Measurements from ENCODE around the gene ANK2. TPM values are rescaled to one million over a fixed set of nuclear protein-coding genes. Genes with fewer than 3 reads are reported as not detected.
A peak's percentile ranks its signal among the peaks of the same experiment; 100 is the strongest.
"Not testable (repeated sequence)": the region's sequence is repeated elsewhere in the genome, so short reads cannot be mapped to it uniquely, and the experiment has no call there.

ANK2 gene
- total RNA-seq, 2 donors from 2014 or later, result 70.0 to 124 TPM

DNA sequence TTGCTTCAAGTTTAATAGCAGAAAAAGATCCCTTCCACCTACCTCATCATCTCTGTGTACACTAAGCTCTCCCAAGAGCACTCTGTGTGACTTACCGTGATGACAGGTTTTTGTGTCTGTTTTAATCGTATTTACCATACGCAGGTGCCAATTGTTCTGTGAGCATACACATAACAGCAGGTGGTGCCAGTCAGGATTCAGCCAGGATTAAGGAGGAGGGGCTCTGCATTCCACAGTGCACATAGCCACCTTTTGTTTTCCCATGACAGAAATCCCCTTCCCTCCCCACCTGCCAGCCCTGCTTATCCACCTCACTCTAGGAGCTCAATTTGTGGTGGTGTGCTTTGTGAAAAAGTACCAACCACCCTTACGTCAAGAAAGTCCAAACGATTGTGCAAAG lies 14.8 kb downstream of the ANK2 start:
- Histone ChIP-seq H3K27ac (ENCODE audit: low read depth, low read length) (no peak overlapping the region), H3K36me3 (ENCODE audit: control insufficient read depth, insufficient read depth, low read length) (peaks cover 7% of the 10 kb centered on the region), H3K4me3 (ENCODE audit: low read length) (peak overlapping the region; percentile 75), H3K27me3 (ENCODE audit: control insufficient read depth, insufficient read depth, low read length, poor library complexity, severe bottlenecking) (no peaks in the 10 kb centered on the region), H3K4me1 (ENCODE audit: control insufficient read depth, insufficient read depth, low read length) (peaks cover 24% of the 10 kb centered on the region), H3K9me3 (ENCODE audit: control insufficient read depth, low read length) (no peaks in the 10 kb centered on the region), H3K9ac (ENCODE audit: extremely low read depth, low read length, poor library complexity, severe bottlenecking) (peak overlapping the region; percentile 74)
- Mint-ChIP-seq H3K4me3 (peak overlapping the region; percentile 25), H3K27me3 (ENCODE audit: insufficient read depth) (no peaks in the 10 kb centered on the region), H3K4me1 (peaks cover 68% of the 10 kb centered on the region), H3K9me3 (no peaks in the 10 kb centered on the region), H3K36me3 (ENCODE audit: low read depth) (peaks cover 15% of the 10 kb centered on the region), H3K27ac (peak overlapping the region; percentile 93)
- DNase-seq, result peak; percentile 96
- 0 to 4% methylated on average over 3 to 5 of the region's 5 CpGs for WGBS, 2 experiments (ENCODE audit: insufficient coverage in 1 of 2, insufficient read length in 1 of 2)
- TF ChIP-seq, protein P1, sequence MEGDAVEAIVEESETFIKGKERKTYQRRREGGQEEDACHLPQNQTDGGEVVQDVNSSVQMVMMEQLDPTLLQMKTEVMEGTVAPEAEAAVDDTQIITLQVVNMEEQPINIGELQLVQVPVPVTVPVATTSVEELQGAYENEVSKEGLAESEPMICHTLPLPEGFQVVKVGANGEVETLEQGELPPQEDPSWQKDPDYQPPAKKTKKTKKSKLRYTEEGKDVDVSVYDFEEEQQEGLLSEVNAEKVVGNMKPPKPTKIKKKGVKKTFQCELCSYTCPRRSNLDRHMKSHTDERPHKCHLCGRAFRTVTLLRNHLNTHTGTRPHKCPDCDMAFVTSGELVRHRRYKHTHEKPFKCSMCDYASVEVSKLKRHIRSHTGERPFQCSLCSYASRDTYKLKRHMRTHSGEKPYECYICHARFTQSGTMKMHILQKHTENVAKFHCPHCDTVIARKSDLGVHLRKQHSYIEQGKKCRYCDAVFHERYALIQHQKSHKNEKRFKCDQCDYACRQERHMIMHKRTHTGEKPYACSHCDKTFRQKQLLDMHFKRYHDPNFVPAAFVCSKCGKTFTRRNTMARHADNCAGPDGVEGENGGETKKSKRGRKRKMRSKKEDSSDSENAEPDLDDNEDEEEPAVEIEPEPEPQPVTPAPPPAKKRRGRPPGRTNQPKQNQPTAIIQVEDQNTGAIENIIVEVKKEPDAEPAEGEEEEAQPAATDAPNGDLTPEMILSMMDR (conservative IDR thresholded peaks at IDR 0.05), result no peak

GRCh38 chr4:113065629-113066028 lies 16.2 kb downstream of the ANK2 start:
- 78% methylated on average over 3 of the region's 3 CpGs; no CpG with 5 or more reads in 1 of the 2 experiments for WGBS, 2 experiments (ENCODE audit: insufficient coverage in 1 of 2, insufficient read length in 1 of 2)
- no peak overlapping the region for H3K4me3 Mint-ChIP-seq
- Histone ChIP-seq H3K9me3 (ENCODE audit: control insufficient read depth, low read length) (no peaks in the 10 kb centered on the region), H3K4me3 (ENCODE audit: low read length) (peak overlapping the region; percentile 14), H3K27me3 (ENCODE audit: control insufficient read depth, insufficient read depth, low read length, poor library complexity, severe bottlenecking) (no peaks in the 10 kb centered on the region), H3K4me1 (ENCODE audit: control insufficient read depth, insufficient read depth, low read length) (peaks cover 18% of the 10 kb centered on the region), H3K9ac (ENCODE audit: extremely low read depth, low read length, poor library complexity, severe bottlenecking) (peak overlapping the region; percentile 50), H3K36me3 (ENCODE audit: control insufficient read depth, insufficient read depth, low read length) (peaks cover 19% of the 10 kb centered on the region), H3K27ac (ENCODE audit: low read depth, low read length) (no peak overlapping the region)
- peaks cover 22% of the 10 kb centered on the region for H3K36me3 Mint-ChIP-seq (ENCODE audit: low read depth)
- H3K27me3 Mint-ChIP-seq (ENCODE audit: insufficient read depth), result no peaks in the 10 kb centered on the region
- no peaks in the 10 kb centered on the region for H3K9me3 Mint-ChIP-seq
- TF ChIP-seq, protein P1 (conservative IDR thresholded peaks at IDR 0.05), result no peak
- no peak for DNase-seq
- peaks cover 58% of the 10 kb centered on the region for H3K4me1 Mint-ChIP-seq
- peak overlapping the region; percentile 76 for H3K27ac Mint-ChIP-seq

DNA sequence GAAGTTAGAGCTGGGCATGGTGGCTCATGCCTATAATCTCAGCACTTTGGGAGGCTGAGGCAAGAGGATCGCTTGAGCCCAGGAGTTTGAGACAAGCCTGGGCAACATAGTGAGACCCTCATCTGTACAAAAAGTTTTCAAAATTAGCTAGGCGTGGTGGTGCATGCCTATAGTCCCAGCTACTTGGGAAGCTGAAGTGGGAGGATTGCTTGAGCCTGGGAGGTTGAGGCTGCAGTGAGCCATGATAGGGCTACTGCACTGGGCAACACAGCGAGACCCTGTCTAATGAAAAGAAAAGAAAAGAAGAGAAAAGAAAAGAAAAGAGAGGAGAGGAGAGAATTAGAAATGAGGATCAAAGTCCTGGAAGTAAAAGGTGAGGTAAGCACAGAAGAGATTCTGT lies 19.3 kb downstream of the ANK2 start:
- H3K27me3 Mint-ChIP-seq (ENCODE audit: insufficient read depth); H3K4me1 ChIP-seq (ENCODE audit: control insufficient read depth, insufficient read depth, low read length); H3K9me3 Mint-ChIP-seq; H3K4me3 Mint-ChIP-seq; H3K9ac ChIP-seq (ENCODE audit: extremely low read depth, low read length, poor library complexity, severe bottlenecking); H3K9me3 ChIP-seq (ENCODE audit: control insufficient read depth, low read length); H3K27me3 ChIP-seq (ENCODE audit: control insufficient read depth, insufficient read depth, low read length, poor library complexity, severe bottlenecking); H3K27ac ChIP-seq (ENCODE audit: low read depth, low read length); DNase-seq; H3K27ac Mint-ChIP-seq: not testable (repeated sequence)
- peaks cover 45% of the 10 kb centered on the region for H3K4me1 Mint-ChIP-seq
- 93 to 95% methylated on average over 1 to 3 of the region's 3 CpGs for WGBS, 2 experiments (ENCODE audit: insufficient coverage in 1 of 2, insufficient read length in 1 of 2)
- peaks cover 33% of the 10 kb centered on the region for H3K36me3 Mint-ChIP-seq (ENCODE audit: low read depth)
- peak overlapping the region; percentile 62 for H3K4me3 ChIP-seq (ENCODE audit: low read length)
- peaks cover 19% of the 10 kb centered on the region for H3K36me3 ChIP-seq (ENCODE audit: control insufficient read depth, insufficient read depth, low read length)

Data from endodermal cell (in vitro differentiated cells).